ENCODE measurements around the gene SOX11. TPM values are rescaled to one million over a fixed set of nuclear protein-coding genes. Genes with fewer than 3 reads are reported as not detected.

The SOX11 gene
- polyA plus RNA-seq, 1 donor (not counting 4 experiments of a cell fraction or from before 2014, with no cell fraction given) = not detected

- H3K36me3 ChIP-seq (ENCODE audit: control insufficient read depth in 2 of 2, extremely low read depth in 1 of 2, insufficient read depth in 2 of 2, low read length in 2 of 2) = no peaks in the 10 kb centered on the region
- no peak for FAIRE-seq
- no peak for DNase-seq (ENCODE audit: low read depth, low spot score)
- H3K4me3 ChIP-seq (ENCODE audit: control insufficient read depth in 2 of 3, extremely low read depth in 1 of 3, insufficient read depth in 2 of 3, low read depth in 1 of 3, low read length in 3 of 3) = no peak overlapping the region
- no peaks in the 10 kb centered on the region for H4K20me1 ChIP-seq (ENCODE audit: control insufficient read depth, extremely low read depth, insufficient read depth, low read length)
- no peak overlapping the region for H3K9ac ChIP-seq (ENCODE audit: control insufficient read depth, extremely low read depth, insufficient read depth, low read length)
- TF ChIP-seq, protein P1, sequence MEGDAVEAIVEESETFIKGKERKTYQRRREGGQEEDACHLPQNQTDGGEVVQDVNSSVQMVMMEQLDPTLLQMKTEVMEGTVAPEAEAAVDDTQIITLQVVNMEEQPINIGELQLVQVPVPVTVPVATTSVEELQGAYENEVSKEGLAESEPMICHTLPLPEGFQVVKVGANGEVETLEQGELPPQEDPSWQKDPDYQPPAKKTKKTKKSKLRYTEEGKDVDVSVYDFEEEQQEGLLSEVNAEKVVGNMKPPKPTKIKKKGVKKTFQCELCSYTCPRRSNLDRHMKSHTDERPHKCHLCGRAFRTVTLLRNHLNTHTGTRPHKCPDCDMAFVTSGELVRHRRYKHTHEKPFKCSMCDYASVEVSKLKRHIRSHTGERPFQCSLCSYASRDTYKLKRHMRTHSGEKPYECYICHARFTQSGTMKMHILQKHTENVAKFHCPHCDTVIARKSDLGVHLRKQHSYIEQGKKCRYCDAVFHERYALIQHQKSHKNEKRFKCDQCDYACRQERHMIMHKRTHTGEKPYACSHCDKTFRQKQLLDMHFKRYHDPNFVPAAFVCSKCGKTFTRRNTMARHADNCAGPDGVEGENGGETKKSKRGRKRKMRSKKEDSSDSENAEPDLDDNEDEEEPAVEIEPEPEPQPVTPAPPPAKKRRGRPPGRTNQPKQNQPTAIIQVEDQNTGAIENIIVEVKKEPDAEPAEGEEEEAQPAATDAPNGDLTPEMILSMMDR (optimal IDR thresholded peaks at IDR 0.05 in 1 of 3, IDR thresholded peaks at IDR 0.05 in 1 of 3, conservative IDR thresholded peaks at IDR 0.05 in 1 of 3; ENCODE audit: extremely low read depth in 1 of 3, insufficient read depth in 2 of 3, low read length in 3 of 3) = no peak
- no peak for TF ChIP-seq EZH2 (IDR thresholded peaks at IDR 0.05; ENCODE audit: low read length)
- H3K4me2 ChIP-seq (ENCODE audit: control insufficient read depth, extremely low read depth, insufficient read depth, low read depth, low read length) = no peak overlapping the region
- no peaks in the 10 kb centered on the region for H3K79me2 ChIP-seq (ENCODE audit: control insufficient read depth, insufficient read depth, low read length)
- H3K4me1 ChIP-seq (ENCODE audit: control insufficient read depth, extremely low read depth, insufficient read depth, low read length) = no peaks in the 10 kb centered on the region
- H3K9me1 ChIP-seq (ENCODE audit: control insufficient read depth, extremely low read depth, insufficient read depth, low read length) = no peaks in the 10 kb centered on the region
- no peaks in the 10 kb centered on the region for H3K9me3 ChIP-seq (ENCODE audit: control insufficient read depth, low read depth, low read length)
- dilution Hi-C loops (cut with MboI; ENCODE audit: extremely low pct_ligation_motif_present, low sequenced_read_pairs) = no loop called here
- H2AFZ ChIP-seq (ENCODE audit: control insufficient read depth, low read length) = no peak overlapping the region
- H3K27ac ChIP-seq (ENCODE audit: control insufficient read depth, insufficient read depth, low read length) = no peak overlapping the region
- peaks cover 11% of the 10 kb centered on the region for H3K27me3 ChIP-seq (ENCODE audit: control insufficient read depth, extremely low read depth, insufficient read depth, low read length)
These were observed 6.1 kb upstream of the SOX11 start for GRCh38 chr2:5686068-5686467.

DNA sequence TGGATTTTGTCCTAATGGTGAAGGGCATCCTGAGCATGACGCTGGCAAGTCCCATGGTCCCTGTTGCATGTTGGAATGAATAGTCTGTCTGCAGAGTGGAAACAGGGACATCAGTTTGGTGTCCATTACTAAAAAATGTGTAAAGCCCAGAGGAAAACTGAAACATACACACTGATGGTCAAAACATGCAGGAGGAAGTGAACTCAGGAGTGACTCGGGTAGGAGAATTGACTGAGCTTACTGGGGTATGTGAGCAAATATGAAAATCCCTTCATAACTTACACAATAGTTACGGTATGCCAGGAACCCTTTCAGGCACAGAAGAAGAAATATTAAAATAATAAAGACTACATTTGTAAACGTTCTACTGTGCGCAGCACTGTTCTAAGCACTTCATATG, 5.6 kb upstream of the SOX11 start:
- Histone ChIP-seq H4K20me1 (ENCODE audit: control insufficient read depth, extremely low read depth, insufficient read depth, low read length) (no peaks in the 10 kb centered on the region), H3K27ac (ENCODE audit: control insufficient read depth, insufficient read depth, low read length) (no peak overlapping the region), H3K36me3 (ENCODE audit: control insufficient read depth in 2 of 2, extremely low read depth in 1 of 2, insufficient read depth in 2 of 2, low read length in 2 of 2) (no peaks in the 10 kb centered on the region), H3K79me2 (ENCODE audit: control insufficient read depth, insufficient read depth, low read length) (no peaks in the 10 kb centered on the region), H3K27me3 (ENCODE audit: control insufficient read depth, extremely low read depth, insufficient read depth, low read length) (peaks cover 15% of the 10 kb centered on the region), H2AFZ (ENCODE audit: control insufficient read depth, low read length) (no peak overlapping the region), H3K4me3 (ENCODE audit: control insufficient read depth in 2 of 3, extremely low read depth in 1 of 3, insufficient read depth in 2 of 3, low read depth in 1 of 3, low read length in 3 of 3) (no peak overlapping the region), H3K4me1 (ENCODE audit: control insufficient read depth, extremely low read depth, insufficient read depth, low read length) (no peaks in the 10 kb centered on the region), H3K4me2 (ENCODE audit: control insufficient read depth, extremely low read depth, insufficient read depth, low read depth, low read length) (no peak overlapping the region), H3K9me3 (ENCODE audit: control insufficient read depth, low read depth, low read length) (no peaks in the 10 kb centered on the region), H3K9ac (ENCODE audit: control insufficient read depth, extremely low read depth, insufficient read depth, low read length) (no peak overlapping the region), H3K9me1 (ENCODE audit: control insufficient read depth, extremely low read depth, insufficient read depth, low read length) (no peaks in the 10 kb centered on the region)
- FAIRE-seq = no peak
- TF ChIP-seq EZH2 (IDR thresholded peaks at IDR 0.05; ENCODE audit: low read length) = no peak
- TF ChIP-seq, protein P1 (optimal IDR thresholded peaks at IDR 0.05 in 1 of 3, IDR thresholded peaks at IDR 0.05 in 1 of 3, conservative IDR thresholded peaks at IDR 0.05 in 1 of 3; ENCODE audit: extremely low read depth in 1 of 3, insufficient read depth in 2 of 3, low read length in 3 of 3) = no peak
- DNase-seq (ENCODE audit: low read depth, low spot score) = no peak
- dilution Hi-C loops (cut with MboI; ENCODE audit: extremely low pct_ligation_motif_present, low sequenced_read_pairs) = no loop called here

Measured in keratinocyte (primary cell).